ENCODE results near the gene BMI1. TPM values are rescaled to one million over a fixed set of nuclear protein-coding genes. Genes with fewer than 3 reads are reported as not detected.
A peak's percentile ranks its signal among the peaks of the same experiment; 100 is the strongest.

The BMI1 gene
- total RNA-seq, 4 donors from 2014 or later = 41.2 to 73.5 (median 59.0) TPM

GRCh38 chr10:22315455-22316285 lies 5.2 kb upstream of the BMI1 start:
- DNase-seq = no peak
- Histone ChIP-seq H3K36me3 (no peaks in the 10 kb centered on the region), H3K27ac (peak overlapping the region; percentile 82 to 89 (median 87)), H3K27me3 (no peaks in the 10 kb centered on the region), H3K4me3 (replicated peaks in 1 of 3) (peak overlapping the region; percentile 15 to 82 (median 61)), H3K4me1 (peaks cover 6 to 9% of the 10 kb centered on the region in 2 donors), H3K9me3 (no peaks in the 10 kb centered on the region)
- intact Hi-C loops (cut with DNase I) = no loop called here
- TF ChIP-seq POLR2A (IDR thresholded peaks at IDR 0.05) (no peak), CTCF (IDR thresholded peaks at IDR 0.05) (no peak)
- WGBS, 2 donors = 4 to 5% methylated on average over 26 to 39 of the region's 53 CpGs

GRCh38 chr10:22316286-22317075 lies 4.4 kb upstream of the BMI1 start, which contains the start of gene COMMD3:
TSS of gene COMMD3 (plus strand) at chr10:22316388. CDS start at chr10:22316418, 30 bp downstream.
- intact Hi-C loops (cut with DNase I) = no loop called here
- WGBS, 2 donors = 0% methylated on average over 14 to 19 of the region's 63 CpGs
- Histone ChIP-seq H3K36me3 (no peaks in the 10 kb centered on the region), H3K4me3 (replicated peaks in 1 of 3) (peak within 1 kb of the TSS; percentile 61 to 86 (median 82)), H3K9me3 (no peaks in the 10 kb centered on the region), H3K4me1 (peaks cover 6 to 9% of the 10 kb centered on the region in 2 donors), H3K27me3 (no peaks in the 10 kb centered on the region), H3K27ac (peak within 1 kb of the TSS; percentile 82 to 92 (median 89))
- peak; percentile 86 for DNase-seq
- peak in 1 of 6 experiments; percentile 3 for TF ChIP-seq CTCF (IDR thresholded peaks at IDR 0.05)
- TF ChIP-seq POLR2A (IDR thresholded peaks at IDR 0.05) = peak in 1 of 2 donors; percentile 89

GRCh38 chr10:22317076-22317370 lies 3.9 kb upstream of the BMI1 start:
- WGBS, 2 donors = 16% methylated on average over 9 of the region's 9 CpGs
- peak overlapping the region; percentile 60 to 86 (median 61) for H3K4me3 ChIP-seq (replicated peaks in 1 of 3)
- TF ChIP-seq POLR2A (IDR thresholded peaks at IDR 0.05) = no peak
- no peak for TF ChIP-seq CTCF (IDR thresholded peaks at IDR 0.05)
- intact Hi-C loops (cut with DNase I) = no loop called here
- peak; percentile 14 to 15 for DNase-seq
- peak overlapping the region; percentile 82 to 92 (median 88) for H3K27ac ChIP-seq
- no peaks in the 10 kb centered on the region for H3K9me3 ChIP-seq
- peaks cover 6 to 9% of the 10 kb centered on the region in 2 donors for H3K4me1 ChIP-seq
- H3K36me3 ChIP-seq = no peaks in the 10 kb centered on the region
- H3K27me3 ChIP-seq = no peaks in the 10 kb centered on the region

GRCh38 chr10:22317771-22318565 lies 2.9 kb upstream of the BMI1 start:
- Histone ChIP-seq H3K4me1 (peaks cover 13 to 14% of the 10 kb centered on the region in 2 donors), H3K4me3 (replicated peaks in 1 of 3) (no peak overlapping the region), H3K27ac (no peak overlapping the region), H3K27me3 (no peaks in the 10 kb centered on the region), H3K9me3 (no peaks in the 10 kb centered on the region), H3K36me3 (no peaks in the 10 kb centered on the region)
- intact Hi-C loops (cut with DNase I) = no loop called here
- WGBS, 2 donors = 95 to 98% methylated on average over 6 of the region's 6 CpGs
- no peak for DNase-seq
- no peak for TF ChIP-seq CTCF (IDR thresholded peaks at IDR 0.05)
- TF ChIP-seq POLR2A (IDR thresholded peaks at IDR 0.05) = no peak
